Neural progenitor cell (in vitro differentiated cells): ENCODE measurements around the gene SYNDIG1. TPM values are rescaled to one million over a fixed set of nuclear protein-coding genes. Genes with fewer than 3 reads are reported as not detected.
A peak's percentile ranks its signal among the peaks of the same experiment; 100 is the strongest.

ENCODE experiments used
- DNase-seq: peaks from one replicate; pipeline ENCODE4 v3.0.0-alpha.2; 2016; ENCODE audit warnings: low spot score
- H2AFZ ChIP-seq: fragments of 200-600 bp; sonication (generic); replicated peaks from 2 replicates; pipeline ENCODE4 v1.6.1; 2016; ENCODE audit warnings: antibody characterized with exemption
- H3F3A ChIP-seq: fragments of 200-600 bp; sonication (generic); 2 replicates; pipeline ENCODE4 v1.6.1; 2016; ENCODE audit warnings: antibody characterized with exemption, low read depth
- H3K27ac ChIP-seq: fragments of 200-600 bp; sonication (generic); 2 replicates; pipeline ENCODE4 v1.5.1; 2016; ENCODE audit warnings: mild to moderate bottlenecking
- H3K27me3 ChIP-seq: fragments of 200-600 bp; sonication (generic); 2 replicates; pipeline ENCODE4 v1.6.1; 2016; ENCODE audit warnings: mild to moderate bottlenecking, moderate library complexity
- H3K36me3 ChIP-seq: fragments of 200-600 bp; sonication (generic); 2 replicates; pipeline ENCODE4 v1.5.1; 2016
- H3K4me1 ChIP-seq: fragments of 200-600 bp; sonication (generic); 2 replicates; pipeline ENCODE4 v1.6.1; 2016; ENCODE audit warnings: mixed run types
- H3K4me2 ChIP-seq: fragments of 200-600 bp; sonication (generic); 2 replicates; pipeline ENCODE4 v1.6.1; 2016
- H3K4me3 ChIP-seq: fragments of 200-600 bp; sonication (generic); 2 replicates; pipeline ENCODE4 v1.5.1; 2016
- H3K79me2 ChIP-seq: fragments of 200-600 bp; sonication (generic); 2 replicates; pipeline ENCODE4 v1.6.1; 2016; ENCODE audit warnings: low read depth
- H3K9ac ChIP-seq: fragments of 200-600 bp; sonication (generic); 2 replicates; pipeline ENCODE4 v1.6.1; 2016
- H3K9me3 ChIP-seq: fragments of 200-600 bp; sonication (generic); 2 replicates; pipeline ENCODE4 v1.5.1; 2016; ENCODE audit warnings: low read depth
- H4K20me1 ChIP-seq: fragments of 200-600 bp; sonication (generic); 2 replicates; pipeline ENCODE4 v1.6.1; 2016; ENCODE audit warnings: low read depth
- H3K27ac Mint-ChIP-seq: 3 replicates; pipeline ENCODE4 v1.8.0; 2021; ENCODE audit warnings: mixed read lengths
- H3K27me3 Mint-ChIP-seq: 2 replicates; pipeline ENCODE4 v1.8.0; 2022; ENCODE audit warnings: low read depth, mild to moderate bottlenecking, inconsistent platforms, moderate library complexity, mixed read lengths; ENCODE audit not compliant: insufficient read depth
- H3K36me3 Mint-ChIP-seq: 3 replicates; pipeline ENCODE4 v1.8.0; 2021; ENCODE audit warnings: mixed read lengths
- H3K4me1 Mint-ChIP-seq: 3 replicates; pipeline ENCODE4 v1.8.0; 2021; ENCODE audit warnings: mixed read lengths
- H3K4me3 Mint-ChIP-seq: 3 replicates; pipeline ENCODE4 v1.8.0; 2021; ENCODE audit warnings: mild to moderate bottlenecking, moderate library complexity, mixed read lengths
- H3K9me3 Mint-ChIP-seq: 3 replicates; pipeline ENCODE4 v1.8.0; 2020; ENCODE audit warnings: mixed read lengths
- EZH2 ChIP-seq: fragments of 200-600 bp; sonication (generic); IDR thresholded peaks from 2 replicates; pipeline ENCODE4 v1.6.1; 2017; ENCODE audit warnings: antibody characterized with exemption, mild to moderate bottlenecking, moderate library complexity
- EZH2phosphoT487 ChIP-seq: fragments of 200-600 bp; sonication (generic); IDR thresholded peaks from 2 replicates; pipeline ENCODE4 v1.6.1; 2017; ENCODE audit warnings: antibody characterized with exemption
- total RNA-seq: library from RNA; depleted of rRNA; stranded (reverse); fragments of >200 nt; gene quantifications from 2 replicates; pipeline ENCODE4 v1.2.3, GENCODE V29; 2015; ENCODE audit warnings: low replicate concordance
- TF ChIP-seq, protein P1 (sequence below): fragments of 200-600 bp; sonication (generic); IDR thresholded peaks from 2 replicates; pipeline ENCODE4 v1.5.1; 2017; ENCODE audit warnings: antibody characterized with exemption, mild to moderate bottlenecking

Gene SYNDIG1
- total RNA-seq, 1 donor from 2014 or later: 1.0 TPM

DNA sequence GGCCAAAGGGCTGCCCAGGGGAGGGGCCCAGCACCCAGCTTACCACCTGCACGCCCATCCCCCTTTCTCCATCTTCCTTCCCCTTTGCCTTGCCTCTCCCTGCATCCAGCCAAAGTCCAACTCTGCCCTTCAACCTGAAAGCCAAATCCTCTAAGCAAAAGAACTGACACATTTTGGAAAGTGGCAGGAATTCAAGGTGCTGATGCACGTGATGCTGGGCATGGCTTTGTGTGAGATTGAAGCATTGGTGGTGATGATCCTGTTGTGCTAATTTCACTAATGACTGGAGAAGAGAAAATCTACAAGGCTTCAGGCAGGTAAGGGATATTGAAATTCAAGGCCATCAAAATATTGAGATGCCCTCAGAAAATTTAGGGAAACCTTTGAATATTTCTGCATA, 23.3 kb downstream of the SYNDIG1 start:
- Mint-ChIP-seq H3K4me3 (no peak overlapping the region), H3K4me1 (peaks cover 17% of the 10 kb centered on the region), H3K27me3 (peaks cover 10% of the 10 kb centered on the region), H3K27ac (peak overlapping the region; percentile 23), H3K9me3 (no peaks in the 10 kb centered on the region), H3K36me3 (no peaks in the 10 kb centered on the region)
- Histone ChIP-seq H2AFZ (no peak overlapping the region), H3K4me2 (peak overlapping the region; percentile 62), H3K36me3 (no peaks in the 10 kb centered on the region), H3K4me3 (no peak overlapping the region), H3K79me2 (no peaks in the 10 kb centered on the region), H3F3A (no peaks in the 10 kb centered on the region), H3K27me3 (no peaks in the 10 kb centered on the region), H3K27ac (no peak overlapping the region), H3K9ac (no peak overlapping the region), H4K20me1 (peaks cover 16% of the 10 kb centered on the region), H3K4me1 (peaks cover 24% of the 10 kb centered on the region), H3K9me3 (no peaks in the 10 kb centered on the region)
- TF ChIP-seq EZH2: no peak
- TF ChIP-seq, protein P1, sequence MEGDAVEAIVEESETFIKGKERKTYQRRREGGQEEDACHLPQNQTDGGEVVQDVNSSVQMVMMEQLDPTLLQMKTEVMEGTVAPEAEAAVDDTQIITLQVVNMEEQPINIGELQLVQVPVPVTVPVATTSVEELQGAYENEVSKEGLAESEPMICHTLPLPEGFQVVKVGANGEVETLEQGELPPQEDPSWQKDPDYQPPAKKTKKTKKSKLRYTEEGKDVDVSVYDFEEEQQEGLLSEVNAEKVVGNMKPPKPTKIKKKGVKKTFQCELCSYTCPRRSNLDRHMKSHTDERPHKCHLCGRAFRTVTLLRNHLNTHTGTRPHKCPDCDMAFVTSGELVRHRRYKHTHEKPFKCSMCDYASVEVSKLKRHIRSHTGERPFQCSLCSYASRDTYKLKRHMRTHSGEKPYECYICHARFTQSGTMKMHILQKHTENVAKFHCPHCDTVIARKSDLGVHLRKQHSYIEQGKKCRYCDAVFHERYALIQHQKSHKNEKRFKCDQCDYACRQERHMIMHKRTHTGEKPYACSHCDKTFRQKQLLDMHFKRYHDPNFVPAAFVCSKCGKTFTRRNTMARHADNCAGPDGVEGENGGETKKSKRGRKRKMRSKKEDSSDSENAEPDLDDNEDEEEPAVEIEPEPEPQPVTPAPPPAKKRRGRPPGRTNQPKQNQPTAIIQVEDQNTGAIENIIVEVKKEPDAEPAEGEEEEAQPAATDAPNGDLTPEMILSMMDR: no peak
- TF ChIP-seq EZH2phosphoT487: no peak
- DNase-seq: no peak

DNA sequence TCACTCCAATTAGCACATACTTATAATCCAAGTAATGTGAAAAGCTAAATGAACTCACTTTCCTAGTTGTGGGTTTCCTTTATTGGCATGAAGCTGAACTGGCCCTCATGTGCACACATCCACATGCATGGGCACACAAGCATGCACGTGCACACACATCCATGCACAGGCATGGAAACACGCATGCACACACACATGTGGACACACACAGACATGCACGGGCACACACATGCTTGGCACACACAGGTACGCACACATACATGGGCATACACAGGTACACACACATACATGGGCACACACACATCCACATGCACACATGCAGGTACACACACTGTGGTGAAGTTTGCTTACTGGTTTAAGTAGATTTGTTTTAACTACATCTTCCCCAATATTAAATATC, 23.8 kb downstream of the SYNDIG1 start:
- no peak overlapping the region for H2AFZ ChIP-seq
- H4K20me1 ChIP-seq: peaks cover 16% of the 10 kb centered on the region
- Mint-ChIP-seq H3K4me3 (no peak overlapping the region), H3K27me3 (peaks cover 10% of the 10 kb centered on the region), H3K9me3 (no peaks in the 10 kb centered on the region), H3K4me1 (peaks cover 19% of the 10 kb centered on the region), H3K36me3 (no peaks in the 10 kb centered on the region), H3K27ac (no peak overlapping the region)
- no peak overlapping the region for H3K4me3 ChIP-seq
- no peaks in the 10 kb centered on the region for H3K79me2 ChIP-seq
- H3K36me3 ChIP-seq: no peaks in the 10 kb centered on the region
- peaks cover 24% of the 10 kb centered on the region for H3K4me1 ChIP-seq
- H3K9me3 ChIP-seq: no peaks in the 10 kb centered on the region
- no peak for DNase-seq
- no peak overlapping the region for H3K27ac ChIP-seq
- H3K9ac ChIP-seq: no peak overlapping the region
- TF ChIP-seq EZH2 (no peak), EZH2phosphoT487 (no peak)
- TF ChIP-seq, protein P1: no peak
- H3F3A ChIP-seq: no peaks in the 10 kb centered on the region
- no peaks in the 10 kb centered on the region for H3K27me3 ChIP-seq
- H3K4me2 ChIP-seq: no peak overlapping the region

DNA sequence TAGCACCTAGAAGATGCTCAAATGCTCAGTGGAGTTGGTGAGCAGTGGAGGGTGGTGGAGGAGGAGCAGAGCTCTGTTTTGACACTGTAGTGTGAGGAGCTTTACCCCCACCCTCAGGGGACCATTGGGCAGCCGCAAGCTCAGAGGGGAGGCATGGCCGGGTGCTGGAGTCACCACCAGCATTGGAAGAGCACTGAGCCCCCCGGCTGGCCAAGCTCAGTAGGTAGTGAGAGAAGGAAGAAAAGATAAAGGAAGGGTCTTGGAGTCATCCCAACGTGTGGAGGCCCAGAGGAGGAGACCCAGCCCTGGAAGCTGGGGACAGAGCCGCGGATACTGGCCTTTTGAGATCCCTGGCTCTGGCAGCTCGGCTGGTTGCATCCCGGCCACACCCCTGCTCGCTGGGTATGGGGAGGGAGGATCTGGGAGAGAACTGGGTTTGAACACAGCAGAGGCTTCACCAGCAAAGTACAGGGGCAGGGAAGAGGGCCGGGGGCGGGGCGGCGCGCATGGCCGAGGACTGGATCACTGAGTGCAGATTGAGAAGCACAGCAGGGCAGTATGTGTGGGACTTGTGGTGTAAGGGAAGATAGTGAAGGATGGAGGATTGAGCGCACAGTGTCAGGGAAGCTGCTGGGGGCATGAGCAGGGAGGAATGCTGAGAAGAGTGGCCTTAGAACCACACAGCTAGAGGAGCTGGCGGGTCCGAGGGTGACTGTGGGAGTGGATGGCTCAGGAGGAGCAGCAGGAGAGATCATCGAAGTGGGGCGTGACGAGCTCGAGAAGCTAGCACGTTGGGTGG, 24.4 kb downstream of the SYNDIG1 start:
- peaks cover 24% of the 10 kb centered on the region for H3K4me1 ChIP-seq
- no peaks in the 10 kb centered on the region for H3K79me2 ChIP-seq
- H3K9ac ChIP-seq: no peak overlapping the region
- no peaks in the 10 kb centered on the region for H3K9me3 ChIP-seq
- no peak overlapping the region for H3K27ac ChIP-seq
- DNase-seq: no peak
- H3K27me3 ChIP-seq: no peaks in the 10 kb centered on the region
- H3K9me3 Mint-ChIP-seq: no peaks in the 10 kb centered on the region
- H3K4me3 Mint-ChIP-seq: no peak overlapping the region
- no peaks in the 10 kb centered on the region for H3F3A ChIP-seq
- no peaks in the 10 kb centered on the region for H3K36me3 ChIP-seq
- peaks cover 19% of the 10 kb centered on the region for H3K4me1 Mint-ChIP-seq
- H3K4me2 ChIP-seq: no peak overlapping the region
- no peak overlapping the region for H2AFZ ChIP-seq
- peaks cover 10% of the 10 kb centered on the region for H3K27me3 Mint-ChIP-seq
- TF ChIP-seq EZH2phosphoT487: no peak
- TF ChIP-seq, protein P1: no peak
- no peak for TF ChIP-seq EZH2
- no peaks in the 10 kb centered on the region for H3K36me3 Mint-ChIP-seq
- peaks cover 16% of the 10 kb centered on the region for H4K20me1 ChIP-seq
- no peak overlapping the region for H3K27ac Mint-ChIP-seq
- H3K4me3 ChIP-seq: no peak overlapping the region
